Stimulated activated CD4-positive, alpha-beta T cell treated with anti-CD3 and anti-CD28 coated beads, Interleukin-12 subunit alpha, Interleukin-12 subunit beta, amount 100 ng/mL, for 4 hours (primary cell): ENCODE measurements around the gene UBASH3A.

ENCODE experiments used
- DNase-seq: peaks from one replicate; pipeline ENCODE4 v3.0.0-alpha.2; 2020

UBASH3A gene

GRCh38 chr21:42495027-42495426, 91.3 kb downstream of the UBASH3A start:
- DNase-seq, result no peak

GRCh38 chr21:42495765-42496119, 92.0 kb downstream of the UBASH3A start:
- no peak for DNase-seq

GRCh38 chr21:42496120-42496838, 92.6 kb downstream of the UBASH3A start, which contains the start of gene RSPH1:
Gene RSPH1, minus strand, starts transcription at chr21:42496224. Its CDS starts 38 bp downstream, at chr21:42496186.
- DNase-seq, result peak; percentile 99

DNA sequence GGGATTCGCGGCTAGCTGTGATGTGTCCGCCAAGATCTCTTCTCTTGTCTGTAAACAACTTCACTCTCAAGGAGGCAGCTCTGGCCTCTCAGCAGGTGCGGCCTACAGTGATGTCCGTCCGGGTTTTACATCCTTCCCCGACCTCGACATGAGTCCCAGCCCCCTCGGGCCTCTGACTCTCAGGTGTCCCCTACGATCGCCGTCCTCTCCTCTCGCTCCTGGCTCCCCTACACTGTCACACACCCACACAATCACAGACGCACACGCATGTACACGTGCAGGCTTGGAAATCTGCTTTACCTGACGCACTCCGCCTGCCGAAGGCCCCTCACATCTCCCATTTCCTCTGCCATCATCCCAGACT, 93.1 kb downstream of the UBASH3A start:
- no peak for DNase-seq
